ENCODE results near the gene ADCY7. TPM values are rescaled to one million over a fixed set of nuclear protein-coding genes. Genes with fewer than 3 reads are reported as not detected.

Gene ADCY7
- total and polyA plus RNA-seq, 9 of the 15 experiments (the other 6 are each of a cell fraction or from before 2014, with no cell fraction given): 2.3 to 108 (median 28.6) TPM

DNA sequence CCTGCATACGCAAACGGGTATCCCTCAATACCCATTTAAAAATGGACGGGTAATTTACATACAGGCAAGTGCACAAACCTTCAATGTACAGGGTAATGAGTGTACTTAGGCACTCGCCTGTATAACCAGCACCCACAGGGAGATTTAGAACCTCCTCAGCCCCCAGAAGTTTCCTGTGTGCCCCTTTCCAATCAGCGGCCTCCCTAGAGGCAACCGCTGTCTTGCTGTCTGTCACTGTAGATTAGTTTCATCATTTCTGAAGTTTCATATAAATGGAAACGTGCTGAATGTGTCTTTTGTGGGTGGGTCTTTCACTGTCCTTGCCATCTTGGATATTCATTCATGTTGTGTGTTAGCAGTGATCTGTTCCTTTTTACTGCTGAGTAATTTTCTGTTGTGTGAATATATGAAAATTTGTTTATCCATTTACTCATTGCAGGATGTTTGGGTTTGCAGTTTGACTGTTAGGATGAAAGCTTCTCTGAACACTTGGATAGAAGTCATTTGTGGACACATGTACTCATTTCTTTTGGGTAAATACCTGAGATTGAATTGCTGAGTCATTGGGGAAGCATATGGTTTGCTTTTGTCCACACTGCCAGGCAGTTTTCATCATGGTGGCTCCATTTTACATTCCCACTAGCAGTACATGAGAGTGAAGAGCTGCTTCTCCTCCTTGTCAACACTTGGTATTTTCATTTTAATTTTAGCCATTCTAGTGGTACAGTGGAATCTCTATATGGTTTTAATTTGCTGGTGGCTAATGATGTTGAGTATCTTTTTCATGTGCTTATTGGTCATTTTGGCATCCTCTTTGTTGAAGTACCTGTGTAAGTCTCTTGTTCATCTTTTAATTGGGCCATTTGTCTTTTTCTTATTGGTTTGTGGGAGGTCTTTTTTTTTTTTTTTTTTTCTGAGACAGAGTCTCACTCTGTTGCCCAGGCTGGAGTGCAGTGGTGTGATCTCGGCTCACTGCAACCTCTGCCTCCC is 2.1 kb upstream of the ADCY7 start (continued):
- TF ChIP-seq PCBP2 (IDR thresholded peaks at IDR 0.05; ENCODE audit: low read depth, low read length, poor library complexity, severe bottlenecking): no peak
- TF ChIP-seq SIN3A (IDR thresholded peaks at IDR 0.05; ENCODE audit: borderline replicate concordance in 2 of 2, control insufficient read depth in 1 of 2, low read depth in 2 of 2, low read length in 2 of 2): no peak
- no peak for TF ChIP-seq NFYB (IDR thresholded peaks at IDR 0.05; ENCODE audit: extremely low read depth, insufficient read length)
- TF ChIP-seq, protein P1, sequence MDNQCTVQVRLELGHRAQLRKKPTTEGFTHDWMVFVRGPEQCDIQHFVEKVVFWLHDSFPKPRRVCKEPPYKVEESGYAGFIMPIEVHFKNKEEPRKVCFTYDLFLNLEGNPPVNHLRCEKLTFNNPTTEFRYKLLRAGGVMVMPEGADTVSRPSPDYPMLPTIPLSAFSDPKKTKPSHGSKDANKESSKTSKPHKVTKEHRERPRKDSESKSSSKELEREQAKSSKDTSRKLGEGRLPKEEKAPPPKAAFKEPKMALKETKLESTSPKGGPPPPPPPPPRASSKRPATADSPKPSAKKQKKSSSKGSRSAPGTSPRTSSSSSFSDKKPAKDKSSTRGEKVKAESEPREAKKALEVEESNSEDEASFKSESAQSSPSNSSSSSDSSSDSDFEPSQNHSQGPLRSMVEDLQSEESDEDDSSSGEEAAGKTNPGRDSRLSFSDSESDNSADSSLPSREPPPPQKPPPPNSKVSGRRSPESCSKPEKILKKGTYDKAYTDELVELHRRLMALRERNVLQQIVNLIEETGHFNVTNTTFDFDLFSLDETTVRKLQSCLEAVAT (IDR thresholded peaks at IDR 0.05): no peak
- no peak for TF ChIP-seq DNMT1 (IDR thresholded peaks at IDR 0.05)
- TF ChIP-seq ZNF584 (CRISPR knock-in tag; IDR thresholded peaks at IDR 0.05; ENCODE audit: low read depth): 0 out of 2 replicates have a peak, but pooled peaks have one; percentile 19
- no peak for TF ChIP-seq ATF1 (CRISPR knock-in tag; IDR thresholded peaks at IDR 0.05)
- TF ChIP-seq ATF1 (tag; IDR thresholded peaks at IDR 0.05): no peak
- TF ChIP-seq HMGN3 (IDR thresholded peaks at IDR 0.05; ENCODE audit: borderline replicate concordance, extremely low read depth, insufficient read length, low read depth, low read length): no peak
- peak in 1 of 2 experiments; percentile 48; a peak in 2 of 4 replicates for TF ChIP-seq TRIM24 (IDR thresholded peaks at IDR 0.05)
- TF ChIP-seq MAFF (IDR thresholded peaks at IDR 0.05; ENCODE audit: low read length): peak; percentile 90
- TF ChIP-seq SMARCA4 (IDR thresholded peaks at IDR 0.05): peak; percentile 53
- TF ChIP-seq ZNF41 (CRISPR knock-in tag; conservative IDR thresholded peaks at IDR 0.05): no peak
- TF ChIP-seq ZNF778 (CRISPR knock-in tag; IDR thresholded peaks at IDR 0.05): no peak
- no peak for TF ChIP-seq HDAC6 (IDR thresholded peaks at IDR 0.05; ENCODE audit: low read depth, low read length)
- TF ChIP-seq PURB (CRISPR knock-in tag; IDR thresholded peaks at IDR 0.05; ENCODE audit: low read depth): no peak
- TF ChIP-seq NCOA2 (IDR thresholded peaks at IDR 0.05; ENCODE audit: partially characterized antibody in 2 of 2): no peak
- no peak for TF ChIP-seq TAL1 (IDR thresholded peaks at IDR 0.05)
- TF ChIP-seq SNIP1 (IDR thresholded peaks at IDR 0.05; ENCODE audit: low read depth): no peak
- TF ChIP-seq BMI1 (IDR thresholded peaks at IDR 0.05; ENCODE audit: low read length): no peak
- 0 out of 2 replicates have a peak, but pooled peaks have one; percentile 76 for TF ChIP-seq BRD4 (IDR thresholded peaks at IDR 0.05)
- no peak; the same call in 1 of the 2 replicates for TF ChIP-seq XRCC5 (IDR thresholded peaks at IDR 0.05; ENCODE audit: low read depth, low read length)
- no peak for TF ChIP-seq SLC30A9 (CRISPR knock-in tag; IDR thresholded peaks at IDR 0.05)
- no peak for TF ChIP-seq ZNF3 (CRISPR knock-in tag; IDR thresholded peaks at IDR 0.05)
- TF ChIP-seq MTA1 (IDR thresholded peaks at IDR 0.05; ENCODE audit: borderline replicate concordance): no peak
- TF ChIP-seq NFIC (IDR thresholded peaks at IDR 0.05): no peak
- TF ChIP-seq PRPF4 (IDR thresholded peaks at IDR 0.05; ENCODE audit: insufficient read depth, low read depth, low read length, poor library complexity, severe bottlenecking): no peak
- no peak for TF ChIP-seq LCOR (CRISPR knock-in tag; IDR thresholded peaks at IDR 0.05)
- no peak for TF ChIP-seq HDAC3 (IDR thresholded peaks at IDR 0.05; ENCODE audit: borderline replicate concordance, partially characterized antibody)
- TF ChIP-seq NR2F6 (CRISPR knock-in tag; IDR thresholded peaks at IDR 0.05): no peak
- no peak for TF ChIP-seq NFIX (CRISPR knock-in tag; IDR thresholded peaks at IDR 0.05; ENCODE audit: low read depth)
